ENCODE results near the gene LY6G5B. TPM values are rescaled to one million over a fixed set of nuclear protein-coding genes. Genes with fewer than 3 reads are reported as not detected.

The LY6G5B gene
- total RNA-seq, 2 donors from 2014 or later: 9.6 to 24.3 TPM

- TF ChIP-seq CTCF (IDR thresholded peaks at IDR 0.05): no peak
- ATAC-seq (ENCODE audit: insufficient number of reproducible peaks, low FRiP score, low read depth) (no peak), DNase-seq (ENCODE audit: low spot score) (no peak)
- no peak overlapping the region for H3K4me3 ChIP-seq
- peaks cover 85% of the 10 kb centered on the region for H3K36me3 ChIP-seq
- H3K27ac ChIP-seq: no peak overlapping the region
- H3K4me1 ChIP-seq (ENCODE audit: control insufficient read depth in 1 of 2, low read depth in 2 of 2): no peaks in the 10 kb centered on the region
- H3K27me3 ChIP-seq (replicated peaks; ENCODE audit: insufficient read depth): no peaks in the 10 kb centered on the region
- H3K9me3 ChIP-seq: no peaks in the 10 kb centered on the region
These were observed 28.4 kb upstream of the LY6G5B start for GRCh38 chr6:31641370-31641769.

- DNase-seq (ENCODE audit: low spot score): no peak
- H3K4me1 ChIP-seq (ENCODE audit: control insufficient read depth in 1 of 2, low read depth in 2 of 2): no peaks in the 10 kb centered on the region
- no peaks in the 10 kb centered on the region for H3K9me3 ChIP-seq
- no peak for ATAC-seq (ENCODE audit: insufficient number of reproducible peaks, low FRiP score, low read depth)
- no peak overlapping the region for H3K27ac ChIP-seq
- no peaks in the 10 kb centered on the region for H3K27me3 ChIP-seq (replicated peaks; ENCODE audit: insufficient read depth)
- no peak for TF ChIP-seq CTCF (IDR thresholded peaks at IDR 0.05)
- H3K36me3 ChIP-seq: peaks cover 86% of the 10 kb centered on the region
- H3K4me3 ChIP-seq: no peak overlapping the region
These were observed 26.8 kb upstream of the LY6G5B start for GRCh38 chr6:31642798-31643570.

- H3K9me3 ChIP-seq: no peaks in the 10 kb centered on the region
- no peak overlapping the region for H3K4me3 ChIP-seq
- ATAC-seq (ENCODE audit: insufficient number of reproducible peaks, low FRiP score, low read depth) (no peak), DNase-seq (ENCODE audit: low spot score) (no peak)
- H3K27me3 ChIP-seq (replicated peaks; ENCODE audit: insufficient read depth): no peaks in the 10 kb centered on the region
- H3K27ac ChIP-seq: no peak overlapping the region
- no peaks in the 10 kb centered on the region for H3K4me1 ChIP-seq (ENCODE audit: control insufficient read depth in 1 of 2, low read depth in 2 of 2)
- no peak for TF ChIP-seq CTCF (IDR thresholded peaks at IDR 0.05)
- H3K36me3 ChIP-seq: peaks cover 91% of the 10 kb centered on the region
These were observed 25.8 kb upstream of the LY6G5B start for GRCh38 chr6:31643818-31644454.

- ATAC-seq (ENCODE audit: insufficient number of reproducible peaks, low FRiP score, low read depth) (no peak), DNase-seq (ENCODE audit: low spot score) (no peak)
- TF ChIP-seq CTCF (IDR thresholded peaks at IDR 0.05): no peak
- peaks cover 0 to 3% of the 10 kb centered on the region in 2 donors for H3K4me1 ChIP-seq (ENCODE audit: control insufficient read depth in 1 of 2, low read depth in 2 of 2)
- no peaks in the 10 kb centered on the region for H3K9me3 ChIP-seq
- no peak overlapping the region for H3K4me3 ChIP-seq
- H3K27ac ChIP-seq: no peak overlapping the region
- no peaks in the 10 kb centered on the region for H3K27me3 ChIP-seq (replicated peaks; ENCODE audit: insufficient read depth)
- peaks cover 89% of the 10 kb centered on the region for H3K36me3 ChIP-seq
These were observed 24.5 kb upstream of the LY6G5B start for GRCh38 chr6:31645325-31645724.

- Histone ChIP-seq H3K27me3 (replicated peaks; ENCODE audit: insufficient read depth) (no peaks in the 10 kb centered on the region), H3K27ac (peak overlapping the region; percentile 99 to 100), H3K9me3 (no peaks in the 10 kb centered on the region), H3K4me1 (ENCODE audit: control insufficient read depth in 1 of 2, low read depth in 2 of 2) (peaks cover 10 to 25% of the 10 kb centered on the region in 2 donors), H3K36me3 (peaks cover 32% of the 10 kb centered on the region), H3K4me3 (peak overlapping the region; percentile 94)
- DNase-seq (ENCODE audit: low spot score) (peak; percentile 17), ATAC-seq (ENCODE audit: insufficient number of reproducible peaks, low FRiP score, low read depth) (peak; percentile 52)
- TF ChIP-seq CTCF (IDR thresholded peaks at IDR 0.05): no peak
These were observed 18.1 kb upstream of the LY6G5B start for GRCh38 chr6:31651602-31652191.
